ENCODE data around the gene ANXA8.

ANXA8 gene

DNA sequence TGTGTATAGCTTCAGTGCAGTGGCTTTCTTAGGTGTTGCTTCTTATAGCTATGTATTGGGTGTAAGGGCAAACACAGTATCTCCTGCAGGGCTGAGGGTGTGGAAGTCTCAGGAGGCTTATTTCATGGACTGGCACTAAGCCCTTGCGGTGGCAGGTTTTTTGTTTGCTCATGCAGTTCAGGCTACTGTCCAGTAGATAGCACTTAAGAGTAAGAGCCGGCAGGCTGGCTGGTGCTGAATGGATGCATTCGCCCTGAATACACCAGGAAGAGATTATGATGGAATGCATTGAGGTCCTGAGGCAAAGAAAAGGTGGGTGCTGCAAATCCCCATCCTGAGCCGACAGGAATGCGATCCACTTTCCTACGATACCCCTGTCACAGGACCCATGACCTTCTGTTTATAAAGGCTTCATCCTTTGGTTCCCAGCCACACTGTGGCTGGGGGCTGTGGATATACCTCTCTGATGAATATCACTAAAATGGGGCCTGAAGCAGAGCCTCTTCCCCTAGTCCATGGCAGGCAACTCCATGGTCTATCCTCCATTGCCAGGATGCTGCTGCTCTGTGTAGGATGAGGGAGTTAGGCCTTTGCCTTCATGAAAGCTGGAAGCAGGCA lies 44.9 kb downstream of the ANXA8 start:
- no peak for DNase-seq (ENCODE audit: low read depth)
- TF ChIP-seq, protein P1, sequence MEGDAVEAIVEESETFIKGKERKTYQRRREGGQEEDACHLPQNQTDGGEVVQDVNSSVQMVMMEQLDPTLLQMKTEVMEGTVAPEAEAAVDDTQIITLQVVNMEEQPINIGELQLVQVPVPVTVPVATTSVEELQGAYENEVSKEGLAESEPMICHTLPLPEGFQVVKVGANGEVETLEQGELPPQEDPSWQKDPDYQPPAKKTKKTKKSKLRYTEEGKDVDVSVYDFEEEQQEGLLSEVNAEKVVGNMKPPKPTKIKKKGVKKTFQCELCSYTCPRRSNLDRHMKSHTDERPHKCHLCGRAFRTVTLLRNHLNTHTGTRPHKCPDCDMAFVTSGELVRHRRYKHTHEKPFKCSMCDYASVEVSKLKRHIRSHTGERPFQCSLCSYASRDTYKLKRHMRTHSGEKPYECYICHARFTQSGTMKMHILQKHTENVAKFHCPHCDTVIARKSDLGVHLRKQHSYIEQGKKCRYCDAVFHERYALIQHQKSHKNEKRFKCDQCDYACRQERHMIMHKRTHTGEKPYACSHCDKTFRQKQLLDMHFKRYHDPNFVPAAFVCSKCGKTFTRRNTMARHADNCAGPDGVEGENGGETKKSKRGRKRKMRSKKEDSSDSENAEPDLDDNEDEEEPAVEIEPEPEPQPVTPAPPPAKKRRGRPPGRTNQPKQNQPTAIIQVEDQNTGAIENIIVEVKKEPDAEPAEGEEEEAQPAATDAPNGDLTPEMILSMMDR (IDR thresholded peaks at IDR 0.05; ENCODE audit: low read depth, low read length, missing control alignments) = peak; percentile 9
- no peak overlapping the region for H3K4me3 ChIP-seq (ENCODE audit: low read depth, low read length)

DNA sequence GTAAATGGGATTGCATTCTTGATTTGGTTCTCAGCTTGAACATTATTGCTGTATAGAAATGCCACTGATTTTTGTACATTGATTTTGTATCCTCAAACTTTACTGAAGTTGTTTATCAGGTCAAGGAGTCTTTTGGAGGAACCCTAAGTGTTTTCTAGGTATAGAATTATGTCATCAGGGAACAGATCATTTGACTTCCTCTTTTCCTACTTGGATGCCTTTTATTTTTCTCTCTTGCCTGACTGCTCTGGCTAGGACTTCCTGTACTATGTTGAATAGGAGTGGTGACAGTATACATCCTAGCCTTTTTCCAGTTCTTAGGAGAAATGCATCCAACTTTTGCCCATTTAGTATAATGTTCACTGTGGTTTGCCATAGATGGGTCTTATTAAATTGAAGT lies 48.8 kb downstream of the ANXA8 start:
- DNase-seq (ENCODE audit: low read depth) = no peak
- TF ChIP-seq, protein P1 (IDR thresholded peaks at IDR 0.05; ENCODE audit: low read depth, low read length, missing control alignments) = no peak
- no peak overlapping the region for H3K4me3 ChIP-seq (ENCODE audit: low read depth, low read length)

DNA sequence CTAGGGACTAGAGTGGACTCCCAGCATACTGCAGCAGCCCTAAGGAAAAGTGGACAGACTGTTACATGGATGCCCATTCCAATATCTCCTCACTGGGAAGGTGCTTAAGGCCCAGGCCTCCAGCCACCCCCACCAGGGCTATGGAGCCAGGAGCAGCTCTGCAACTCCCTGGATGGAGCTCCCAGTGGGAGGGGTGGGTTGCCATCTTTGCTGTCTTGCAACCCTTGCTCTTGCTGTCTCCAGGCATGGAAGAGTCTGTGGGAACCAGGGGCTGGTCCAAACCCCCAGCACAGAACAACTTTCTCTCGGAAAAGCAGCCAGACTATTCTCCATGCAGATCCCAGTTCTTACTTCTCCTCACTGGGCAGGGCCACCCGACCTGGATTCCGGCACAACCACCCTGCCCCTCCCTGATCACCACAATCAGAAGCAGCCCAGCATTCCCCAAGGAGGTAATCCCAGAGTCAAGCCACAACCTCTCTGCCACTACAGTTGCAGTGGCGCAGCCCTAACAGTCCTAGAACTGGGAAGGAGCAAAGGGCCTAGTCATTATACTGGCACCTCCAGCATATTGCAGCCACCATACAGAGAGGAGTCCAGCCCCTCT lies 58.0 kb downstream of the ANXA8 start:
- H3K4me3 ChIP-seq (ENCODE audit: low read depth, low read length) = no peak overlapping the region
- TF ChIP-seq, protein P1 (IDR thresholded peaks at IDR 0.05; ENCODE audit: low read depth, low read length, missing control alignments) = no peak
- DNase-seq (ENCODE audit: low read depth) = no peak

DNA sequence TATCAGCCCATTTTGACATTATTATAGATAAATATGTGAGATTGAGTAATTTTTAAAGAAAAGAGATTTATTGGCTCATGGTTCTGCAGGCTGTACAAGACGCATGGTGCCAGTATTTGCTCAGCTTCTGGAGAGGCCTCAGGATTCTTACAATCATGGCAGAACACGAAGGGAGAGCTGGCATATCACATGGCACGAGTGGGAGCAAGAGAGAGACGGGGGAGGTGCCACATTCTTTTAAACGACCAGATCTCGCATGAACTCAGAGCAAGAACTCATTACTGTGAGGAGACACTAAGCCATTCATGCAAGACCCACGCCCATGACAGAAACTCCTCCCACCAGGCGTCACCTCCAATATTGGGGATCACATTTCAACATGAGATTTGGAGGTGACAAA lies 59.7 kb downstream of the ANXA8 start:
- H3K4me3 ChIP-seq (ENCODE audit: low read depth, low read length) = no peak overlapping the region
- DNase-seq (ENCODE audit: low read depth) = no peak
- TF ChIP-seq, protein P1 (IDR thresholded peaks at IDR 0.05; ENCODE audit: low read depth, low read length, missing control alignments) = no peak

DNA sequence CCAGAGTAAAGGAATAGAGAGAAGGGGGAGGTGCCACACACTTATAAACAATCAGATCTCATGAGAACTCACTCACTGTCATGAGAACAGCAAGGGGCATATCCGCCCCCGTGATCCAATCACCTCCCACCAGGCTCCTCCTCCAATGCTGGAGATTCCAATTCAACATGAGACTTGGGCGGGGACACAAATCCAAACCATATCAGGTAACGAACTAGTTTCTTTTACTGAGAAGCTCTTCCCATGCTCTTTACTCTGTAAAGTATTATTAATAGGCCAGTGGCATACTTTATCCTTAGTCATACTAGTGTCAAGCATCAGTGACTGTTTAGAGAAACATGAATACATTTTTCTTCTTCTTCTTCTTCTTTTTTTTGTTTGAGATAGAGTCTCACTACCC lies 60.4 kb downstream of the ANXA8 start:
- DNase-seq (ENCODE audit: low read depth) = no peak
- TF ChIP-seq, protein P1 (IDR thresholded peaks at IDR 0.05; ENCODE audit: low read depth, low read length, missing control alignments) = no peak
- H3K4me3 ChIP-seq (ENCODE audit: low read depth, low read length) = no peak overlapping the region

DNA sequence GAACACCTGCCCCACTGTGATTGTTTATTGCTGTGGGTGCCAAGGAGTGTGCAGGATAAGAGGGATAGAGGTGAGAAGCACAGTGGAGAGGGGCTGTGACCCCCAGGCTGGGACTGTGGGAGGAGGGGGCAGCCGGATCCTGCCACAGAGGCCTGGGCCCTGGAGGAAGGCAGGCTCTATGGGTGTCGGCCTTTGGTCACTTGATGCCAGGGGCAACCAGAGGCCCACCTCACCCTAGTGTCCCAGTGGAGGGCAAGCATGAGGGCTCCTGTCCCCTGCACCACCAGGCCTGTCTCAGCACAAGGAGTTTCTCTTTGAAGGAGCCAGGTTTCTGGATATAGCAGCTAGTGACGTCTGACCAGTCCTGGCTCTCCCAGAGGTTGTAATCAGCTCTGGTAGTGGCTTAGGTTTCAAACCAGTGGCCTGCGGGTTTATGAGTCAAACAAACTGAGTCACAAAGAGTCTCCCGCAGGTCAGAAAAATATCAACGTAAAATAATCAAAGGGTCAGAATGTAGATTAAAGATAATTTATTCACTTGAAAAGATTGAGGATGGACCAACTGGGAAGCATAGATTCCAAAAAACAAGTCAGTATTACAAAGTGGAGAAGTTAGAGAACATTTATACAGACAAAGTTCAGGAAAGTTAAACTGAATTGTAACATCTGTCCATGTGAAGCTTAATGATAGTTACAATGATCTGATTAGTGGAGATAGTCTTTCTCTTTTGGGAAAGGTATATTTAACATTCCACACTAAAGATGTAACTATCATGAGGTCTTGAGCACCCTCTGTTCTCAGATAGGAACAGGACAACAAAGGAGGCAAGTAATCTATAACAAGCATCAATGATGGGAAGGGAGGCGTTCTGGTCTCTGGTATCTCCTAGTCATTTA lies 62.6 kb downstream of the ANXA8 start:
- H3K4me3 ChIP-seq (ENCODE audit: low read depth, low read length) = no peak overlapping the region
- TF ChIP-seq, protein P1 (IDR thresholded peaks at IDR 0.05; ENCODE audit: low read depth, low read length, missing control alignments) = no peak
- no peak for DNase-seq (ENCODE audit: low read depth)
